ENCODE measurements around the gene CACNA1G. TPM values are rescaled to one million over a fixed set of nuclear protein-coding genes. Genes with fewer than 3 reads are reported as not detected.

Gene CACNA1G
- total and polyA plus RNA-seq, 2 donors from 2014 or later: 0.06 TPM; not detected in 1

DNA sequence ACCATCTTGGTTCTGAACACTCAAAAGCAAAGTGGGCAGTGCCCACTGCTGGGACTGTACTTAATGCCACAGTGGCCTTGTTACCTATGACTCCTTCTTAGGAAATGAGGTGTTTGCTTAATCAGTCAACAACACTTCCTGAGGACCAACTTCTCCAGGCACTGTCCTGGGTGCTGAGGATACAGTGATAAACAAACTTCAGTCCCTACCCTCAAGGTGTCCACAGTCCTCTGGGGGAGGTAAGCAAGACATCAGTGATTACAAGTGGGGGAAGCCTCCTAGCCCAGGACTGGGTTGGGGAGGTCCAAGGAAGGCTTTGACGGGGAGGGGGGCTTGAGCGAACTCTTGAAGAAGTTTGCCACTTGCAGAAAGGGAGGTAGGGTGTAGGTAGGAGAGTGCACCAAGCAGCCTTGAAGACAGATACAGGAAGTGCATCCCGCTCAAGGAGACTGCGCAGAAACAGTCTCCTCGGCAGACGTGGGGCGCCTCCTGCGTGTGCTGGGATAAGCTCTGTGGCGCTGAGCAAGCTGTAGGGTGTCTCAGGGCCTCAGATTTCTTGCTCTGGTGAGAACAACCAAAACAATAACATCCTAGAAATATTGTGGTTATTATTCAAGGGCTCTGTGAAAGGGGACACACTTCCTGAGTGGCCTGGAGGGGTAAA is 71.5 kb downstream of the CACNA1G start:
- peak in 2 of 5 donors; percentile 17 to 32 for DNase-seq

GRCh38 chr17:50632637-50633036 is 72.1 kb downstream of the CACNA1G start:
- no peak for TF ChIP-seq CTCF (IDR thresholded peaks at IDR 0.05; ENCODE audit: borderline replicate concordance, extremely low read depth, insufficient read depth)
- H3K27me3 ChIP-seq (ENCODE audit: control insufficient read depth, insufficient read depth, low read length): peaks cover 3% of the 10 kb centered on the region
- peaks cover 0 to 15% (median 3%) of the 10 kb centered on the region in 3 donors for H3K4me1 ChIP-seq (ENCODE audit: control insufficient read depth in 2 of 3, insufficient read depth in 2 of 3, low read depth in 1 of 3, low read length in 3 of 3)
- H3K9me3 ChIP-seq (ENCODE audit: control insufficient read depth in 2 of 3, insufficient read depth in 1 of 3, low read length in 3 of 3): no peaks in the 10 kb centered on the region
- H3K36me3 ChIP-seq (ENCODE audit: control insufficient read depth in 2 of 3, insufficient read depth in 3 of 3, low read length in 3 of 3): no peaks in the 10 kb centered on the region
- H3K9ac ChIP-seq (ENCODE audit: low read length in 3 of 3): no peak overlapping the region
- no peak overlapping the region for H3K27ac ChIP-seq (ENCODE audit: low read depth in 2 of 2, low read length in 2 of 2)
- peak in 2 of 5 donors; percentile 22 for DNase-seq
- intact Hi-C loops (cut with DNase I): loop anchor here (10.0 kb wide), 1 partner anchor 52 kb away; no protein-coding TSS in a partner anchor
- H3K4me3 ChIP-seq (ENCODE audit: low read length in 3 of 3): no peak overlapping the region
- no peak for FAIRE-seq

More for the DNA sequence above, 71.5 kb downstream of the CACNA1G start:
- H3K27me3 ChIP-seq (ENCODE audit: control insufficient read depth, insufficient read depth, low read length): peaks cover 3% of the 10 kb centered on the region
- no peaks in the 10 kb centered on the region for H3K36me3 ChIP-seq (ENCODE audit: control insufficient read depth in 2 of 3, insufficient read depth in 3 of 3, low read length in 3 of 3)
- H3K27ac ChIP-seq (ENCODE audit: low read depth in 2 of 2, low read length in 2 of 2): no peak overlapping the region
- no peak overlapping the region for H3K4me3 ChIP-seq (ENCODE audit: low read length in 3 of 3)
- H3K4me1 ChIP-seq (ENCODE audit: control insufficient read depth in 2 of 3, insufficient read depth in 2 of 3, low read depth in 1 of 3, low read length in 3 of 3): peaks cover 0 to 17% (median 3%) of the 10 kb centered on the region in 3 donors
- no peaks in the 10 kb centered on the region for H3K9me3 ChIP-seq (ENCODE audit: control insufficient read depth in 2 of 3, insufficient read depth in 1 of 3, low read length in 3 of 3)
- intact Hi-C loops (cut with DNase I): loop anchor here (10.0 kb wide), 1 partner anchor 53 kb away; no protein-coding TSS in a partner anchor
- no peak for TF ChIP-seq CTCF (IDR thresholded peaks at IDR 0.05; ENCODE audit: borderline replicate concordance, extremely low read depth, insufficient read depth)
- no peak overlapping the region for H3K9ac ChIP-seq (ENCODE audit: low read length in 3 of 3)
- FAIRE-seq: no peak

- Histone ChIP-seq H3K9ac (ENCODE audit: low read length in 3 of 3) (no peak overlapping the region), H3K27me3 (ENCODE audit: control insufficient read depth, insufficient read depth, low read length) (peaks cover 3% of the 10 kb centered on the region), H3K36me3 (ENCODE audit: control insufficient read depth in 2 of 3, insufficient read depth in 3 of 3, low read length in 3 of 3) (no peaks in the 10 kb centered on the region), H3K27ac (ENCODE audit: low read depth in 2 of 2, low read length in 2 of 2) (no peak overlapping the region), H3K4me1 (ENCODE audit: control insufficient read depth in 2 of 3, insufficient read depth in 2 of 3, low read depth in 1 of 3, low read length in 3 of 3) (peaks cover 0 to 12% (median 3%) of the 10 kb centered on the region in 3 donors), H3K4me3 (ENCODE audit: low read length in 3 of 3) (no peak overlapping the region), H3K9me3 (ENCODE audit: control insufficient read depth in 2 of 3, insufficient read depth in 1 of 3, low read length in 3 of 3) (no peaks in the 10 kb centered on the region)
- FAIRE-seq: no peak
- no peak for TF ChIP-seq CTCF (IDR thresholded peaks at IDR 0.05; ENCODE audit: borderline replicate concordance, extremely low read depth, insufficient read depth)
- peak in 2 of 5 donors; percentile 33 to 36 for DNase-seq
- intact Hi-C loops (cut with DNase I): loop anchor here (10.0 kb wide), 1 partner anchor 51 kb away; no protein-coding TSS in a partner anchor
These were observed 73.2 kb downstream of the CACNA1G start for GRCh38 chr17:50633683-50634082.

Data from kidney (tissue), 14 donors.